DOHH2 (cell line): ENCODE data around the gene BPIFA1.

Experiments
- EZH2phosphoT487 ChIP-seq: fragments of 200-600 bp; sonication (generic); IDR thresholded peaks from 2 replicates; pipeline ENCODE4 v1.6.1; 2017; ENCODE audit warnings: borderline replicate concordance, mild to moderate bottlenecking, antibody characterized with exemption, low read length, moderate library complexity, mixed read lengths
- TF ChIP-seq, protein P1 (sequence below): fragments of 200-600 bp; sonication (generic); IDR thresholded peaks from one replicate; pipeline ENCODE4 v1.5.1; 2014; ENCODE audit warnings: antibody characterized with exemption, mild to moderate bottlenecking, low read depth, low read length; ENCODE audit not compliant: poor library complexity, severe bottlenecking

GRCh38 chr20:33231237-33231636, 4.6 kb upstream of the BPIFA1 start:
- TF ChIP-seq, protein P1, sequence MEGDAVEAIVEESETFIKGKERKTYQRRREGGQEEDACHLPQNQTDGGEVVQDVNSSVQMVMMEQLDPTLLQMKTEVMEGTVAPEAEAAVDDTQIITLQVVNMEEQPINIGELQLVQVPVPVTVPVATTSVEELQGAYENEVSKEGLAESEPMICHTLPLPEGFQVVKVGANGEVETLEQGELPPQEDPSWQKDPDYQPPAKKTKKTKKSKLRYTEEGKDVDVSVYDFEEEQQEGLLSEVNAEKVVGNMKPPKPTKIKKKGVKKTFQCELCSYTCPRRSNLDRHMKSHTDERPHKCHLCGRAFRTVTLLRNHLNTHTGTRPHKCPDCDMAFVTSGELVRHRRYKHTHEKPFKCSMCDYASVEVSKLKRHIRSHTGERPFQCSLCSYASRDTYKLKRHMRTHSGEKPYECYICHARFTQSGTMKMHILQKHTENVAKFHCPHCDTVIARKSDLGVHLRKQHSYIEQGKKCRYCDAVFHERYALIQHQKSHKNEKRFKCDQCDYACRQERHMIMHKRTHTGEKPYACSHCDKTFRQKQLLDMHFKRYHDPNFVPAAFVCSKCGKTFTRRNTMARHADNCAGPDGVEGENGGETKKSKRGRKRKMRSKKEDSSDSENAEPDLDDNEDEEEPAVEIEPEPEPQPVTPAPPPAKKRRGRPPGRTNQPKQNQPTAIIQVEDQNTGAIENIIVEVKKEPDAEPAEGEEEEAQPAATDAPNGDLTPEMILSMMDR = no peak
- TF ChIP-seq EZH2phosphoT487 = no peak
